HG02623 (cell line): ENCODE results near the gene ZNF653.
"Not testable (repeated sequence)": the region's sequence is repeated elsewhere in the genome, so short reads cannot be mapped to it uniquely, and the experiment has no call there.

ENCODE experiments used
- ATAC-seq: cut with Tn5 transposase; IDR thresholded peaks from one replicate; pipeline ENCODE4 v1.9.1; 2021; ENCODE audit warnings: moderate library complexity; ENCODE audit not compliant: unreplicated experiment

Gene ZNF653

GRCh38 chr19:11434703-11435056, 71.0 kb downstream of the ZNF653 start:
- ATAC-seq, result peak; percentile 1

GRCh38 chr19:11433526-11433925, 72.1 kb downstream of the ZNF653 start:
- ATAC-seq, result not testable (repeated sequence)
